ENCODE results near the gene ZNF862.

DNA sequence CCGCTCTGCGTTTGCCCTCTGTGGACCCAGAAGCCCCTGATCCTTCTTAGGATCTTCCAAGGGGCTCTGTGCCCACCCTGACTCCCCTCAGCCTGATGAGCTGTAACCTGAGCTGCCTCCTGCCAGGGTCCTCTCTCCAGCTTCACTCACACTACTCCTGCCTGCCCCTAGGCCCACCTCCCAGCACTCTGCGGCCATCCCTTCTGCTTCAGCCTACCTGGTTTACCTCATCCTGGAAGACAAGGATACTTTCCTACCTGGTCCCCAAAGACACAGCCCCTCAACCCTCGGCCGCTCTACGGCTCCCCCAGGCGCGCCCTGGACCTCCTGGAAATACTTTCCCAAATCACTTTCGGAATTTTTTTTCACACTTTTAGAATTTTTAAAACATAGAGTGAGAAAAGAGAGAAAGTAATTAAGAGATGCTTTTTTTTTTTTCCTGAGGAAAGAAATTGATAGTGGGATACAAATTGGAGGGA, 6.4 kb upstream of the ZNF862 start:
- TF ChIP-seq, protein P1, sequence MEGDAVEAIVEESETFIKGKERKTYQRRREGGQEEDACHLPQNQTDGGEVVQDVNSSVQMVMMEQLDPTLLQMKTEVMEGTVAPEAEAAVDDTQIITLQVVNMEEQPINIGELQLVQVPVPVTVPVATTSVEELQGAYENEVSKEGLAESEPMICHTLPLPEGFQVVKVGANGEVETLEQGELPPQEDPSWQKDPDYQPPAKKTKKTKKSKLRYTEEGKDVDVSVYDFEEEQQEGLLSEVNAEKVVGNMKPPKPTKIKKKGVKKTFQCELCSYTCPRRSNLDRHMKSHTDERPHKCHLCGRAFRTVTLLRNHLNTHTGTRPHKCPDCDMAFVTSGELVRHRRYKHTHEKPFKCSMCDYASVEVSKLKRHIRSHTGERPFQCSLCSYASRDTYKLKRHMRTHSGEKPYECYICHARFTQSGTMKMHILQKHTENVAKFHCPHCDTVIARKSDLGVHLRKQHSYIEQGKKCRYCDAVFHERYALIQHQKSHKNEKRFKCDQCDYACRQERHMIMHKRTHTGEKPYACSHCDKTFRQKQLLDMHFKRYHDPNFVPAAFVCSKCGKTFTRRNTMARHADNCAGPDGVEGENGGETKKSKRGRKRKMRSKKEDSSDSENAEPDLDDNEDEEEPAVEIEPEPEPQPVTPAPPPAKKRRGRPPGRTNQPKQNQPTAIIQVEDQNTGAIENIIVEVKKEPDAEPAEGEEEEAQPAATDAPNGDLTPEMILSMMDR (IDR thresholded peaks at IDR 0.05): no peak
- TF ChIP-seq POLR2A (IDR thresholded peaks at IDR 0.05) (no peak), POLR2AphosphoS5 (IDR thresholded peaks at IDR 0.05) (no peak), EP300 (IDR thresholded peaks at IDR 0.05) (no peak)
